GM19438 (cell line): Measurements from ENCODE around the gene HSPB9.
"Not testable (repeated sequence)": the region's sequence is repeated elsewhere in the genome, so short reads cannot be mapped to it uniquely, and the experiment has no call there.

Experiments
- ATAC-seq: cut with Tn5 transposase; IDR thresholded peaks from one replicate; pipeline ENCODE4 v1.9.1; 2021; ENCODE audit warnings: low read depth; ENCODE audit not compliant: unreplicated experiment

The HSPB9 gene

DNA sequence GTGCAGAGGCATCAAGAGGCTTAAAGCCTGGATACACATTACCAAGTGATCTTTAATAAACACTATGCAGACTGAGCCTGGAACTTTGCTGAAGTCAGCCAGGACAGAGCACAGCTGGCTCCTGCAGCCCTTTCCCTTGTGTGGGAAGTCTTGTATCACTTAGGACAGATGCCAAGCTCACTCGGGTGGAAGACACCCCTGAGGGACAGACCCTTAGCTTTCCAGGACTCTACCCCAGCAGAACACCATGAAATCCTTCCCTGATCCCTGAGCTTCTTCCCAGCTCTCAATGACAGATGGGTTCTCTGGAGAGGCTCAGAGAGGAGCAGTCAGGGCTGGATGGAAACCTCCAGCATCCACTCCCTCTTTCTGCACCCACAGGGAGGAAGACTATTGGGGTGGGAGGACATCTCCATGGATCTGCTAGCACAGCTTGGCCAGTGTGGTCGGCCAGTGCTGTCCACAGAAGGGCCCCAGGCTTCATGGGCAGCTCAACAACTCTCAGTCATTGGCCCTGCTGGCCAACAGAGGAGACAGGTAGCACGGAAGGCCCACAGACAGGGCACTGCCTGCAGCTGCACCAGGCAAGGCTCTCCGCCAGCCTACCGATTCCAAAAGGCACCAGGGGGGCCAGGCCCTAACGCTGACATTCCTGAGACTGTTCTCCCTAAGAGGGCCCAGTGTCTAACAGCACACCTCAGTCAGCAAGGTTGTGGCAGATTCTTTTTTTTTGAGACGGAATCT lies 16.3 kb downstream of the HSPB9 start:
- ATAC-seq, result no peak

DNA sequence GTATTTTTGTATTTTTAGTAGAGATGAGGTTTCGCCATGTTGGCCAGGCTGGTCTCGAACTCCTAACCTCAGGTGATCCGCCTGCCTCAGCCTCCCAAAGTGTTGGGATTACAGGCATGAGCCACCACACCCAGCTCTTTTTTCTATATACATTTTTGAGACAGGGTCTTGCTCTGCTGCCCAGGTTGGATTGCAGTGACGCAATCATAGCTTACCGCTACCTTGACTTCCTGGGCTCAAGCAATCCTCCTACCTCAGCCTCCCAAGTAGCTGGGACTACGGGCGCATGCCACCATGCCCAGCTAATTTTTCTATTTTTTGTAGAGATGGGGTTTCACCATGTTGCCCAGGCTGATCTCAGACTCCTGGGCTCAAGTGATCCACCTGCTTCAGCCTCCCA lies 18.1 kb downstream of the HSPB9 start:
- ATAC-seq, result not testable (repeated sequence)

DNA sequence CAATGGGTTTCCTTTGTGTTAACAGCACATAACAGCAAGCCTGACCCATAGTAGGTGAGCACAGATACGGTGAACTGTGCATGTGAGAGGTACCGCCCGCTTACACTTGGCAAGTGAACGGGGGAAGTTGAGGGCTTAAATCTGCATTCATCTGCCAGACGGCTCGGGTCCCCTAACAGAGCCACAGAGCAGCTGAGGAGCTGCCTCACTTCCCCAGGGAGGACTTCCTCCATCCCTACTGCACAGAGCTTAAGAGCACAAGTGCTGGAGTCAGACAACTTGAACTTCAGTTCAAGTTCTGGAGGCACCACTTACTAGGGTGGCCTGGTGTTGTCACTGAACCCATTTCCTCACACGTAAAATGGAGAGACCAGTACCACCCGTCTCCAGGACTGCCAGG lies 18.8 kb downstream of the HSPB9 start:
- no peak for ATAC-seq

DNA sequence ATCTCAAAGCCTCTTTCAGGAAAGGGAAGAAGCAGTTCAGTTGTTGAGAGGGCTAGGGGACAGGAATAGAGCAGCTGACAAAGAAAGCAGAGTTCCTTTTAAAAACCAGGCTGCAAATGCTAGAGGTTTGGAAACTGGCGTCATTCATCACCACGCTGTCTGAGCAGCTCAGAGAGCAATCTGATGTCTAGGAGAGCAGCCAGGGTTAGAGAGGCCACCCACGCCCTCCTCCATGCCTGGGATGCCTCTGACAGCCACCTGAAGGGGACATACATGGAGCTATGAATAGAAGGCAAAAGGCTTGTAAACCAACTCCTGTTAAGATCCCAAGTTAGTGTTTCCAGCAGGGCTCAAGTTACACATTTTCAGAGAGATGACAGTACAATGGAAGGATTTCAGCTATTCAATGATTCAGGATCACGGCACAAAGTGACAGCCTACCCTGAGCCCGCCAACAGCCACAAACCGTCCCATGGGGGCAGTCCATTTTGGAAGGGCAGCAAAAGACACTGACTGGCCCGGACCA lies 19.8 kb downstream of the HSPB9 start:
- ATAC-seq, result no peak

DNA sequence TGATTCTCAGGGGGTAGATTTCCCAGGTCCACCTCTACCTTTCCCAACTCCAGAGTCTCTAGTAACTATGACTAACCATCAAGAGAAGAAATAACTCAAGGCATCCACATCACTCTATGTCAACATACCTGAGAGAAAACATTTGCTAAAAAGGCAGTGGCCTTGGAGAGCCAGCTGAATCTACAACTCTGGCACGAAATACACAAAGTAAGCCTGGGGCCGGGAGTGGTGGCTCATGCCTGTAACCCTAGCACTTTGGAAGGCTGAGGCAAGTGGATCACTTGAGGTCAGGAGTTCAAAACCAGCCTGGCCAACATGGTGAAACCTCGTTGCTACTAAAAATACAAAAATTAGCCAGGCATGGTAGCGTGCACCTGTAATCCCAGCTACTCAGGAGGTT lies 20.5 kb downstream of the HSPB9 start:
- ATAC-seq, result not testable (repeated sequence)

DNA sequence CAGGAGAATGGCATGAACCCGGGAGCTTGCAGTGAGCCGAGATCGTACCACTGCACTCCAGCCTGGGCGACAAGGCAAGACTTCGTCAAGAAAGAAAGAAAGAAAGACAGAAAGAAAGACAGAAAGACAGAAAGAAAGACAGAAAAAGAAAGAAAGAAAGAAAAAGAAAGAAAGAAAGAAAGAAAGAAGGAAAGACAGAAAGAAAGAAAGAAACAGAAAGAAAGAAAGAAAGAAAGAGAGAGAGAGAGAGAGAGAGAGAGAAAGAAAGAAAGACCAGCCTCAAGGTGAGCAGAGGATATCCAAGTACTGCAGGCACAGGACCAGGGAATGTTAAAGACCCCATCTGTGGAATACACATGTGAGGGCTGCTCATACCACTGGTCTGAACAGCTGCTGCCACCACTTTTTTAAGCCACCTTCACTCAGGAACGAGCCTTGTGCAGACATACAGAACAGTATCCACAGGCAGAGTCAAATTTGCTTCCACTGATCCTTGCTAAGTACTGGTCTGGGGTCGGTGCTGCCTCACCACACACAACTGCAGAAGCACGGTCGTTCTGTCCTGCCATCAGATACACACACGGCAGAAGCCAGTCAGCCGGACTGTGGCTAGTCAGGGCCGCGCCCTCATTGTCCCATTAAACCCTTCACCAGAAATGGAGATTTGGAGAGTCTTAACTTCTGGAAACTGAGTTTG lies 24.5 kb downstream of the HSPB9 start:
- ATAC-seq, result no peak

DNA sequence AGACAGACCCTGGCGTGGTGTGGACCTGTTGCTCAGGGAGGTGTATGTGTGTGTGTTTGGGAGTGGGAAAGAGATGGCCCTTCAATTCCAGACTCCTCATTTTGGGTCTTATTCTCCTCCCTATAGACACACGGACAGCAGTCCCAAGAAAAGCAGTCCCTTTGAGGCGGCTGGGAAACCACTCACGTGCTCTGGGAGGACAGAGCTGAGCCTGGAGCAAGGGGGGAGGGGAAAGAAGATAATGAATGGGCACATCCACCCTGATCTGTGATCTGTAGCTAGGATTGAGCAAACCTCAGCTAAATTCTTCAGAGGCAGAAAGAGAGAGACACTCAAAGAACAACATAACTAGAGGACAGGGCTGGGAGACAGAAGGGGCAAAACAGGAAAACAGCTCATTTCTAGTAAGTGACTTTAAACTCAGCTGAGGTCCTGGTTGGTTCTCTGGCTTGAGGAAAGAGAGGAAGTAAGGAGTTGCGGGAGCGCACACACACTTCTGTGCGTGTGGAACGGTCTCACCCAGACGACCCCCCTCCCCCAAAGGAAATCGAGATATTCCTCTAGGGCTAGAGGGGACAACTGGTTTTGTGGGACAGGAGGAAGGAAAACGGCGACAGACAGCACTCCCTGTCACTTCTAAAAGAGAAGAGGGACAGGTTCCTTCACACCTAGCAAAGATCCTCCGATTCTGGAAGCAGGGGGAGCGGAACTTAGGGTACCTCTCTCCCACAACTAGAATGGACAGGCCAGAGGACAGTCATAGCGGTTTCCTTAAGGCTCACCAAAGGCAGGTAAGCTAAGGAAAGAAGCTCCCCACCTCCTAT lies 31.5 kb downstream of the HSPB9 start:
- no peak for ATAC-seq

DNA sequence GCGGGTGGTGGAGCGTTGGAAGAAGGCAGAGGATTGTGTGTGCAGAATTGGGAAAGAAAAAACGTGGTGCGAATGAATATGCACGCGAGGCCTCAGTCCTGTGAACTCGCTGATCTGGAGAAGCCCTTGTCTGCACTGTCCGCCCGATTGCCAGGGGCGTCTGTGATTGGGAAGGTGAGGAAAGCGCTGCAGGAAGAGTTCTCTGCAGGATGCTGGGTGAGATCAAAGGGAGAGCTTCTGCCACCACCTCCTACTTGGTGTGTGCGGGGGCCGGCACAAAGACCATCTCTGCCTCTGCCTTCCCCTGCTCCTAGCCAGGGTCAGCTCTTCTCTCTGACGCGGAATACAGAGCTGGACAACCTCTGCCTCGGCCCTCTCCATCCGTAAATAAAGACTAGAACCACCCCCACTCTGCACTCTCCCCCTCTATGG lies 33.0 kb downstream of the HSPB9 start:
- ATAC-seq, result no peak

DNA sequence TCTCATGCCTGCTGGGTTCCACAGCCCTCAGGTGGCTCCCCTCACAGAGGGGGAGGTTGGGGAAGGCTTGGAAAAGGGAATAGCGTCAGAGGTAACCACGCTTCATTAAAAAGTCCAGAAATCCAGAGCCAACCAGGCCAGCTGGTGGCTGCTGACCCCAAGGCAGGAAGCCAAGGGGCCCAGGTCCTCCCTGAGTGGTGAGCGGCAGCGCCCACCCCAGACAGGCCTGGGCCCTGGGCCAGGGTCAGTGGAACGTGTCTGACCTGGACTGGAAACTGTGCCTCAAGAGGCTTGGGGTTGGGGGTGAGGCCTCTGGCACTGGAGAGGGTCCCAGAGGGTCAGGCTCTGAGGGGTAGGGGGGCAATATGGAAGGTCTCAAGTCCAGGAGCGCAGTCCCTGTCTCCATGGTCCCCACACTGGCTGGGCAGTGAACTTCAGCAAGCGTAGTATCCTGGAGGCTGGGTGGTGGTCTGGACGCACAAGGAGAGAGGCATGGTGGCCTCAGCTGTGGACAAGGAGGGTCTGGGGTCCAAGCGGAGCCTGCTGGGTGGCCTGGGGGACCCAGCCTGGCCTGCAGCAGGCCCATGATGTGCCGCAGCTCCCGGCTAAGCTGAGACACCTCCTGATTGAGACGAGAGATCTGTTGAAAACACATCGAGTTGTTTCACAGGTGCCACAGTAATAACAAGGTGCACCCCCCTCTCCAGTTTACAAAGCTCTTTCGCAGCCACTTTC lies 37.4 kb downstream of the HSPB9 start:
- ATAC-seq, result no peak

DNA sequence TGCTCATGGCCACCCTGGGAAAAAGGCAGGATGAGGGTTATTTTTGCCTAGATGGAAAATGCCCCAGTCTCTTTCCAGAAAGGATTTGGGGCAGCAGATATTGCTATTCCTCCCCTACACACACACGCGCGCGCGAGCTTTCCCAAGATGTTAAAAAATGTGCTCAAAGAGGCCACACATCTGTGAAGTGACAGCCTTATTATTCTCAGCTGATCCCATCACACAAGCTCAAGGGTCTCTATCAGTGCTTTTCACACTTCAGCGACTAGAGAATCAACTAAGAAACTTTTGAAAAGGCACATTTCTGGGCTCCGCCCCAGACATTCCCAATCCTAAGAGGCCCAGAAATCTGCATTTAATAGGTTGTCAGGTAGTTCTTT lies 37.9 kb downstream of the HSPB9 start:
- no peak for ATAC-seq

DNA sequence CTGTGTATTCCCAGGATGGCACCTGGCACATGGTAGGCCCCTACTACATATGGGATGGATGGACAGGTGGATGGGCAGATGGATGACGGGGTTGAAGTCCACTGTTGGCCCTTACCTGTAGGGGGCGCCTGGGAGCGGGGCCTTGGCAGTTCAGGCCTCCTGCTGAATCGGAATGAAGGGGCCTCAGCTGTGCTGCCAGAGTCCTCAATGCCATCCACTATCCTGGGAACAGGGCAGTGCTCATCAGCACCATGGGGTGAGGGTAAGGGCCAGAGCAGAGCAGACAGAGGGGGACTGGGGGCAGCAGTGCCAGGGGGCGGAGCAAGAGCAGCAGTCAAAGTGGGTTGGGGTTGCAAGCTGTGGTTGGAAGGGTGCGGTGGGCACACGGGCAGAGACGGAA lies 40.5 kb downstream of the HSPB9 start:
- no peak for ATAC-seq

DNA sequence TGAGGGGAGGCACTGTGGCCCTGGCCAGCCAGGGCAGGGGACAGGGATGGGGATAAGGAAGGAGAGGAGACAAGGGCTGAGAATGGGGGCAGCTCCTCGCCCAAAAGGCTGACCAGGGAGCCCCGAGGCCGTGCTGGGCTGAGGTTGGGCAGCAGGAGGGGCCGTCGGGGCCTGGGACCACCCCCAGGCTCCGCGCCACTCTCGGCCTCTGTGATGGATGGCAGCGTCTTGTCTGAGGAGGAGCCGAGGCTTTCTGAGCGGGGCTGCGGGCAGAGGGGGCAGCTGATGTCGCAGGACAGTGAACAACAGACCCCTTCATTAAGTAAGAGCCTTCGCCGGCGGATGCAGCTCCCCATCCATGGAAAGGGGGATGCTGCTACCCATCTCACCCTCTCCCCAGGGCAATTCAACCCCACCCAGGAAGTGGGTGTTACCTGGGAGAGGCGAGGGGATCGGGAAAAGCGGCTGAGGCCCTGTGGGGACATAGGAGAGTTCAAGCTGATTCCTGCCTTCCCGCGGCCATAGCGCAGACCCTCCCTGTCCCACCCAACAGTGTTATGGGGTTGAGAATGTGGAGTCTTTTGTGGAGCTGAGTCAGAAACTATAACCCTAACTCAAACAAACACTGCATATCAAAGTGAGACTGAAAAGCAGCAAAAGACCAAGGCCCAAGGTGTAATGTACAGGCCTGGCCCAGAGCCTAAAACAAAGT lies 41.2 kb downstream of the HSPB9 start:
- no peak for ATAC-seq

DNA sequence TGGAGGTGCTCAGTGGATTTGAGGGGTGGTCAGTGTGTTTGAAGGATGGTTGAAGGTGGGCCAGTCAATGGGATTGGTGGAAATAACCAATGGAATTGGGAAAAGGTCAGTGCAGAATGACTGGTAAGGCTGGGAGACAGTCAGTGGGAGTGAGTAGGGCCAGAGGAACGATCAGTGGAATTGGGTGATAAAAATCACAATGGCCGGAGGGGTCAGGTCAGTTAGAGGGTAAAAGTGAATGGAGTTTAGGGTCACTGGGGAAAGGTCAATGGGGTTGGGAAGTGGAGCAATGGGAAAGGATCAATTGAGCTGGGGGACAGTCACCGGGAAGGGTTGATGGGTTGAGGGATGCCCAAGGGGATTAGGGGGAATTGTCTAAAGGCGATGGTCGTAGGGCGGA lies 43.1 kb downstream of the HSPB9 start:
- ATAC-seq, result no peak

DNA sequence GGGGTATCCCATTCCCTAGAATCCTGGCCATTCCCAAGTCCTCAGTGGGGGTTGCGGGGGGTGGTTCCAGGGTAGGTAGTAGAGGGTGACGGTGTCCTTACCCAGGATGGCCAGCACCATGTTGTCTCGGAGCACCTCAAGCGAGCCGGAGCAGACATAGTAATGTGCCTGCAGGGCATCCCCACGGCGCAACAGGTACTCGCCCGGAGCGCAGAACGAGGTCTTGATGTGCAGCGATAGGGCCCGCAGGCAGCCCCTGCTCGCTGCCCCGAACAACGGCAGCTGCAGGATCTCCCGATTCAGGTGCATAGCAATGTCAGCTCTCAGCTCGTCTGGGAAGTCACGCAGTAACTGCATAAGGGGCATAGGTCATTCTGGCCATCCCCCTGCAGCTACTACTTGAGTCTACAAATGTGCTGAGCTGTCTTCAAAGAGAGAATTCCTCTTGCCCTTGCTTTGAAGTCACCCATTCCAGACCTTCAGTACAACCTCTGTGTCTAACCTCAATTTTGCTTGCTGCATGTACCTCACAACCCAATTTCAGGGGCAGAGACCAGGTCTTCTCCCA lies 43.7 kb downstream of the HSPB9 start:
- no peak for ATAC-seq

DNA sequence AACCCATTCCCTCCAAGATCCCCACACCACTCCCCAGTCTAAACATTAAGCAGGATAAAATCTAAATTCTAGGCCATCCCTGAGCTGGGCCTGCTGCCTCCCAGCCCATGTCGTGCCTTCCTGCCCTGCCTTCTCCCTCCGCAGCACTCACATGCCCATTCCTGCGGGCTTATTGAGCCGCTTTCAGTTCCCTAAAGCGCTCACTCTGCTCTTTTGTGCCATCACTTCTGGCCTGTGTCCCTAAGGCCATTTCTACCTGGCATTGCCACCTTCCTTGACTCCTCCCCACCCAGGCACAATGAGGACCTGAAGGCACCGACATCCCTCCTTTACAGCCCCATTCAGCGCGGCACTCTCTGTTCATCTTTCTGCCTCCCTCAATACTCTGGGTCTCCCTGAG lies 45.2 kb downstream of the HSPB9 start:
- no peak for ATAC-seq

DNA sequence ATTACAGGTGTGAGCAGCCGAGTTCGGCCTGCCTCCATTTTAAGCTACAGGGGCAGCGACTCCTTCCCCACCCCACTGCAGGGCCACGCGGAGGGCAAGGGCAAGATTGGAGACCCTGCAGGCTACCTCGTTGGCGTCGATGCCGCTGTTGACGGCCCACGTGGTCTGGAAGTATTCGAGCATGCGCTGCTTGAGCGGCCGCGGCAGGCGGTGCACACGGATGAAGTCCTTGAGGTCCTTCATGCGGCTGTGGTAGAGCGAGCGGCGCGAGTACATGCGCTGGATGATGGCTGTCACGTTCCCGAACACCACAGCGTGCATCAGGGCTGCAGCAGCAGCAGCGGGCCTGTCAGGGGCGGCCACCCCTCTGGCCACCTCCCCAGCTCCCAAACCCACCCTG lies 46.7 kb downstream of the HSPB9 start:
- no peak for ATAC-seq

DNA sequence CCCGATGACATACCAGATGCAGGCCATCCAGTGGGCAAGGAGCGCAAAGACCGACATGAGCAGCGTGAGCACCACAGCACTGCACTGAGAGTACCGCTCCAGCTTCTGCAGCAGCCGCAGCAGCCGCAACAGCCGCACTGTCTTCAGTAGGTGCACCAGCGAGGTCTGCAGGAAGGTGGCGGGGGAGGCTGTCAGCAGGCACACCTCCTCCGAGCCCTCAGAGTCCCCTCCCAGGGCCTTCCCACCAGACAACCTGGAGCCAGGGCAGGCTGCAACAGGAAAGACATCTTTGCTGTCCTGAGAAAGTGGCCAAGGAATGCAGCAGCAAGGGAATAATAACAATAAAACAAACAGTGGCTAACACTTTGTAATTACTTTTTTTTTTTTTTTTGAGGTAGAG lies 49.2 kb downstream of the HSPB9 start:
- ATAC-seq, result no peak
